Gastroesophageal sphincter (tissue), 4 donors: ENCODE results near the gene CACUL1. TPM values are rescaled to one million over a fixed set of nuclear protein-coding genes. Genes with fewer than 3 reads are reported as not detected.

Experiments used
- ATAC-seq: fragments of 150-250 bp; one replicate; pipeline ENCODE4 v1.9.1; 2016; ENCODE audit warnings: mild to moderate bottlenecking, moderate library complexity
- H3K27ac ChIP-seq, 4 donors: fragments of 200-600 bp; sonication (generic) in 3 of 4; 1 replicate in 3 of 4; 2 replicates in 1 of 4; pipeline ENCODE4 v1.5.1; 2016 to 2019
- H3K27me3 ChIP-seq: fragments of 200-600 bp; sonication (generic); one replicate; pipeline ENCODE4 v1.5.1; 2019
- H3K36me3 ChIP-seq, 2 donors: fragments of 200-600 bp; sonication (generic); one replicate each; pipeline ENCODE4 v1.5.1; 2019; ENCODE audit warnings: control low read depth in 1 of 2
- H3K4me1 ChIP-seq, 3 donors: fragments of 200-600 bp; sonication (generic); 1 replicate in 2 of 3; 2 replicates in 1 of 3; pipeline ENCODE4 v1.5.1; 2016 to 2019; ENCODE audit warnings: control low read depth in 2 of 3
- H3K4me3 ChIP-seq, 2 donors: fragments of 200-600 bp; sonication (generic); one replicate each; pipeline ENCODE4 v1.5.1; 2019; ENCODE audit warnings: mild to moderate bottlenecking in 1 of 2, moderate library complexity in 1 of 2
- H3K9me3 ChIP-seq, 3 donors: fragments of 200-600 bp; sonication (generic); one replicate each; pipeline ENCODE4 v1.5.1; 2017 to 2019; ENCODE audit warnings: control low read depth in 2 of 3
- CTCF ChIP-seq, 4 experiments: fragments of 200-600 bp in 2 of 4; fragments of 450-650 bp in 2 of 4; sonication (generic) in 1 of 4; IDR thresholded peaks; one replicate each; pipeline ENCODE4 v1.5.1; 2017 to 2019; ENCODE audit warnings: antibody characterized with exemption in 4 of 4, mild to moderate bottlenecking in 2 of 4, moderate library complexity in 2 of 4
- EP300 ChIP-seq: sonication (generic); formaldehyde crosslinking; IDR thresholded peaks from one replicate; pipeline ENCODE4 v1.6.1; 2017; ENCODE audit warnings: antibody characterized with exemption, mild to moderate bottlenecking
- POLR2A ChIP-seq, 2 donors: fragments of 450-650 bp; IDR thresholded peaks; one replicate each; pipeline ENCODE4 v1.6.1; 2017; ENCODE audit warnings: antibody characterized with exemption in 2 of 2, mild to moderate bottlenecking in 2 of 2, moderate library complexity in 1 of 2
- POLR2AphosphoS5 ChIP-seq: sonication (generic); formaldehyde crosslinking; IDR thresholded peaks from one replicate; pipeline ENCODE4 v1.6.1; 2017; ENCODE audit warnings: antibody characterized with exemption
- WGBS, 2 donors: methylation state at CpG; one replicate each; pipeline ENCODE4 v1.1.5; 2018; ENCODE audit warnings: low coverage in 1 of 2; 5-methylcytosine and 5-hydroxymethylcytosine counted together
- total RNA-seq, 4 donors: library from RNA; depleted of rRNA; stranded (reverse); fragments of >200 nt; gene quantifications; one replicate each; pipeline ENCODE4 v1.1.0, GENCODE V29; 2016

The CACUL1 gene
- total RNA-seq, 4 donors from 2014 or later, result 35.7 to 67.2 (median 45.6) TPM

GRCh38 chr10:118735294-118735693, 19.5 kb downstream of the CACUL1 start:
- Histone ChIP-seq H3K4me1 (peaks cover 12 to 88% (median 35%) of the 10 kb centered on the region in 3 donors), H3K4me3 (no peak overlapping the region), H3K36me3 (no peaks in the 10 kb centered on the region), H3K27me3 (no peaks in the 10 kb centered on the region), H3K9me3 (no peaks in the 10 kb centered on the region), H3K27ac (no peak overlapping the region)
- no peak for ATAC-seq
- TF ChIP-seq POLR2AphosphoS5 (no peak), CTCF (IDR thresholded peaks at IDR 0.05) (no peak), POLR2A (IDR thresholded peaks at IDR 0.05) (no peak), EP300 (no peak)
- WGBS, 2 donors, result 57 to 92% methylated on average over 1 of the region's 1 CpG

- Histone ChIP-seq H3K9me3 (no peaks in the 10 kb centered on the region), H3K27ac (no peak overlapping the region), H3K4me3 (no peak overlapping the region), H3K4me1 (peaks cover 16 to 89% (median 38%) of the 10 kb centered on the region in 3 donors), H3K27me3 (no peaks in the 10 kb centered on the region), H3K36me3 (no peaks in the 10 kb centered on the region)
- TF ChIP-seq POLR2AphosphoS5 (no peak), CTCF (IDR thresholded peaks at IDR 0.05) (peak in 2 of 4 experiments; percentile 21), EP300 (no peak)
- no peak for ATAC-seq
- 55 to 83% methylated on average over 2 of the region's 2 CpGs for WGBS, 2 donors
Observed at GRCh38 chr10:118734475-118734874, 20.3 kb downstream of the CACUL1 start.

- WGBS, 2 donors, result 81 to 82% methylated on average over 9 to 10 of the region's 12 CpGs
- H3K9me3 ChIP-seq, result no peaks in the 10 kb centered on the region
- no peak for ATAC-seq
- no peak overlapping the region for H3K27ac ChIP-seq
- no peak for TF ChIP-seq CTCF (IDR thresholded peaks at IDR 0.05)
- H3K4me3 ChIP-seq, result no peak overlapping the region
- H3K27me3 ChIP-seq, result no peaks in the 10 kb centered on the region
- H3K4me1 ChIP-seq, result peaks cover 16 to 80% (median 32%) of the 10 kb centered on the region in 3 donors
- H3K36me3 ChIP-seq, result no peaks in the 10 kb centered on the region
Observed at GRCh38 chr10:118732245-118733165, 22.3 kb downstream of the CACUL1 start.

- TF ChIP-seq POLR2A (IDR thresholded peaks at IDR 0.05) (no peak), POLR2AphosphoS5 (no peak), EP300 (no peak), CTCF (IDR thresholded peaks at IDR 0.05) (no peak)
- H3K36me3 ChIP-seq, result no peaks in the 10 kb centered on the region
- WGBS, 2 donors, result 56 to 70% methylated on average over 6 to 7 of the region's 7 CpGs
- H3K27me3 ChIP-seq, result no peaks in the 10 kb centered on the region
- no peak overlapping the region for H3K27ac ChIP-seq
- no peak overlapping the region for H3K4me3 ChIP-seq
- peaks cover 13 to 76% (median 33%) of the 10 kb centered on the region in 3 donors for H3K4me1 ChIP-seq
- no peaks in the 10 kb centered on the region for H3K9me3 ChIP-seq
- no peak for ATAC-seq
Observed at GRCh38 chr10:118730756-118731456, 23.9 kb downstream of the CACUL1 start.
